Measurements from ENCODE around the gene PTPRG.

PTPRG gene

DNA sequence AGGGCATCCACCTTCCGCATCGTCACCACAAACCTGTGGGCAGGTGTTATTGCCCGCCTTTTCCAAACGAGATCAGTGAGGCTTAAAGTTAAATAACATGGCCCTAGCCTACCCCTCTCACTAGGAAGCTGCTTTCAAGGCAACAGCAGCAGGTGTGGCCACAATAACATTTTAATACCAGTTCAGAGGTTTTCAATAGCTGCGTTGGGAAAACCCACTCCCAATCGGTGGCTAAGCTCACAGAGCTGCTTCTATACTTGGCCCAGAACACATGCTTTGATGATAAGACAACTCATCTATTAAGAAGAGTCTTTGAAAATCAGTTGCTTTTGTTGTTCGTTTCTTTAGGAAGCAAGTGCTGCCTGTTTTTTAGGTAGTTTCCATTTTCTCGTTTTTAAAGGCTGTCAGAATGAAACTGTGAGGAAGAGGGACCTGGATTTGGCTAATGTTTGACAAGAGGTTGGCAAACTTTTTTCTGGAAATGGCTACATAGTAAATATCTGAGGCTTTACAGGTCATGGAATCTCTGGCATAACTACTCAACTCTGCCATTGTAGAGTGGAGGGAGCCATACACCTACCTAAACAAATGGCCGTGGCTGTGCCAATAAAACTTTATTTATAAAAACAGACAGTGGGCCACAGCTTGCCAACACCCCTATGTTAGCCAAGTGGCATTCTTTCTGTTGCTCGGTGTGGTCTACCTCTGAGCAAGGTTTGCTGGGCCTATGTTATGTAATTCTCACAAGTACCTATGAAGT lies 632.4 kb downstream of the PTPRG start:
- in situ Hi-C loops (cut with MboI; ENCODE audit: low sequenced_read_pairs): no loop called here

DNA sequence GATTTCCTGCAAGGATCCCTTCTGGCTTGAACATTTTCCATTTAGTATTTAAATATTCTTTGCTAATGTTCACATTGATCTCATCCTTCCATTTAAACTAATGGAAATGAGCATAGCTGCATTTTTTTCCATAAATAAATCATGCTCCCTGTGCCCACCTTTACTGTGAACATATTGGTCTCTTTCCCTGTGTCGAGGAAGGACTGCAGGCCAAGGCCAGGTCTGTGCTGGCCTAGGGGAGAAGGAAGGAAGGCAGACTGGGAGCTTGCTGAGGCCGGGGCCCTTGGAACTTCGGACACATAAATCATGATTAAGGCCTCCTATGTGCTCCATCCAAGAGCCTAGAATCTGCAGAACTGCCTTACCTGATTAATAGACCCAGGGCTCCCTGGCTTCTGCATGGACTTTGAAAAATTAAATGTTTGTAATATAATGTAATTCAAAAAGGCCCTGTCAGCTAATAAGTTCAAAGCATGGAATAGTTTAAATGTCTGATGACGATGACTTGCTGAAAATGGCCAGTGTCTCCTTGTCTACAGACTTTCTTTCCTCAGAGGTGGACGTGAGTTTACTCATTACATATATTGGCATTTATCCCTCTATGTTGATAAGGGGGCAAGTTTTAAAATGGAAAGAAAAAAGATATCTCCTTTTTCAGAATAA lies 636.1 kb downstream of the PTPRG start:
- in situ Hi-C loops (cut with MboI; ENCODE audit: low sequenced_read_pairs): no loop called here

DNA sequence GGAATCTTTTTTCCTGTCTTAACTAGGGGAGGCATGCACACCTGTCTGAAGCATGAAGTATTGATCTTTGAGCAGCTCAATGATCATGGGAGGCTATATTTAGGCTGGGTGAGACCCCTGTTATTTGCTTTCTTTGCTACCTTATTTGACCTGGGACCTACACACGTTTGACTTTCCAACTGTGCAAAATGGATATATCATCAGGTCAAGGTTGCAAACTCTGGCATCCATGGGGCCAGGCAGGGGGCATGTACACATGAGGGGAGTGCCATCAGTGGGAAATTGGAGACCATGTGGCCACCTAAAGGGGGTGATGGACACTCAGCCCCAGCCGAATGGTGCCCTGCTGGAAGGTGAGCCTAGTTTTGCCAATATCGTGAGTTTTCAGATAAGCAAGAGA lies 637.8 kb downstream of the PTPRG start:
- in situ Hi-C loops (cut with MboI; ENCODE audit: low sequenced_read_pairs): no loop called here

DNA sequence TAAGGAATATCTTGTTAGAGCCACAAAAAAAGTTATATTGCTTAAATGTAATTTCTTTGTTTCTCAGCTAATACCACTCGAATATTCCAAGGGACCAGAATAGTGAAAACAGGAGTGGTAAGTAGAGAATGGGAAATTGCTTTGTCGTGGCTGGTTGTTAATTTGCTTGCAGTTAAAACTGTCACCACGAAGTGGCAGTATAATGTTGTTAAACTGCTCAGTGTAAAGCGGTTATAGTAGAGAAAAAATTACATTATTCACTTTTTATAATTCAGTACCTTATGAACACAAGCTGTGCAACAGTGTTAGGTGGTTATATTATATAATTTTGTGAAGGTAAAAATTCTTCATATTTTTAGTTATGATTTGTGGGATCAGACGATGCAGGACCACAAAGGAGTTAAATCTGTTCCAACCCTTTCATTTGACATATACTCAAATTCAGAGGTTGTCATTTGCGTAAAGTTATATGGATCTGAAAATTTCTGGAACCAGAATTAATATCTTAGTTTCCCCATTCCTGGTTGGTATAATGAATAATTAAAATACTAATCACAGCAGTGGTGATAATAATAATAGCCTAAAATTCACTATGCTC lies 640.2 kb downstream of the PTPRG start:
- in situ Hi-C loops (cut with MboI; ENCODE audit: low sequenced_read_pairs): no loop called here

DNA sequence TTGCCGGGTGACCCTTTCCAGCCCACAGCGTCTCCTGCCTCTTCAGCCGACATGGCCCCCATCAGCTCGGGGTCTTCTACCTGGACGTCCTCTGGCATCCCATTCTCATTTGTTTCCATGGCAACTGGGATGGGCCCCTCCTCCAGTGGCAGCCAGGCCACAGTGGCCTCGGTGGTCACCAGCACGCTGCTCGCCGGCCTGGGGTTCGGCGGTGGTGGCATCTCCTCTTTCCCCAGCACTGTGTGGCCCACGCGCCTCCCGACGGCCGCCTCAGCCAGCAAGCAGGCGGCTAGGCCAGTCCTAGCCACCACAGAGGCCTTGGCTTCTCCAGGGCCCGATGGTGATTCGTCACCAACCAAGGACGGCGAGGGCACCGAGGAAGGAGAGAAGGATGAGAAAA lies 641.8 kb downstream of the PTPRG start:
- in situ Hi-C loops (cut with MboI; ENCODE audit: low sequenced_read_pairs): no loop called here

DNA sequence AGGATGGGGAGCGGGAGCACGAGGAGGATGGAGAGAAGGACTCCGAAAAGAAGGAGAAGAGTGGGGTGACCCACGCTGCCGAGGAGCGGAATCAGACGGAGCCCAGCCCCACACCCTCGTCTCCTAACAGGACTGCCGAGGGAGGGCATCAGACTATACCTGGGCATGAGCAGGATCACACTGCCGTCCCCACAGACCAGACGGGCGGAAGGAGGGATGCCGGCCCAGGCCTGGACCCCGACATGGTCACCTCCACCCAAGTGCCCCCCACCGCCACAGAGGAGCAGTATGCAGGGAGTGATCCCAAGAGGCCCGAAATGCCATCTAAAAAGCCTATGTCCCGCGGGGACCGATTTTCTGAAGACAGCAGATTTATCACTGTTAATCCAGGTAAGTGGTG lies 642.2 kb downstream of the PTPRG start:
- in situ Hi-C loops (cut with MboI; ENCODE audit: low sequenced_read_pairs): no loop called here

DNA sequence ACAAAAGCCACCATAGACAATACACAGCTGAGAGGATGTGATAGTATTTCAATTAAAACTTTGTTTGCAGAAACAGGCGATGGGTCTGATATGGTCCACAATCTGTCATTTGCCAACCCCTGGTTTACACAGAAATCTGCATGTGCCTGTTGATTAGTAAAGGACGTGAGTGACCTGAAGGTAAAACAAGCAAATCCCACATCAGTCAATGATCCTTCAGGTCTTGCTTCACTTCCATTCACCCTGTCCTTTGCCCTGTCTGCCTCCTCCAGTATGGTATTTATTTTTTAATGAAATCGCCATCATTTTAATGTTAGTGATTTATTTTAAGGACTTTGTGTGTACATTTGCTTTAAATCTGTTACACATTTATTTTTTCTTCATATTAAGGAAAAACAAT lies 645.8 kb downstream of the PTPRG start:
- in situ Hi-C loops (cut with MboI; ENCODE audit: low sequenced_read_pairs): no loop called here

DNA sequence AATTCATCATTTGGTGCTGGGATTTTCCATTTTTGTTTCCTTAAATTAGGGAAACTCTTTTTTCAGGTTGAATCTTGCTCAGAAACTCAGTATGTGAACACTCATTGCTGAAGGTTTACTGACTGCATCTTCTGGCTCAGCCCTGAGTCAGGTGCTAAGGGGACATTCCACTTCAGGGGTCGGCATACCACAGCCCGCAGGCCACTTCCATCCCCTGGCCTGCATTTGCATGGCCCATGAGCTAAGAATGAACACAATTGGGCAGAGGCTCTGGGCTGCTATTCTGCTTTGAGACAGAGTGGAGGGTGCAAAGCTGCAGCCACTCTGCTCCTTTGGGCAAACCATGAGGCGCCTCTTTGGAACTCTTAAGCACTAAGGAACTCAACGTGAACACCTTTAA lies 647.0 kb downstream of the PTPRG start:
- in situ Hi-C loops (cut with MboI; ENCODE audit: low sequenced_read_pairs): no loop called here

DNA sequence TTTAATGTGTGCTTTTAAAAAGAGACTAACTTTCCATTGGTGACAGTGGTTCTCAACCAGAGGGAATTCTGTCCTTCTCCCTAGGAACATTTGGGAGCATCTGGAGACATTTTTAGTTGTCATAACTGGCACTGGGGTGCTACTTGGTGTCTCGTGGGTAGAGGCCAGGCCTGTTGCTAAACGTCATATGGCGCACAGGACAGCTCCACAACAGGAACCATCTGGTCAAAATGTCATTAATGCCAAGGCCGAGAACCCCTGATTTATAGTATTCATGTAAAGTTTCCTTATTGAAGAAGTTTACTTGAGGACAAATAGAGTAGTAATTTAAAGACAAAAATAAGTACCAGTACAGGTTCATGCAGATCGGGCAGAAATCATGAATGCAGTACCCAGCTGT lies 647.7 kb downstream of the PTPRG start:
- in situ Hi-C loops (cut with MboI; ENCODE audit: low sequenced_read_pairs): no loop called here

DNA sequence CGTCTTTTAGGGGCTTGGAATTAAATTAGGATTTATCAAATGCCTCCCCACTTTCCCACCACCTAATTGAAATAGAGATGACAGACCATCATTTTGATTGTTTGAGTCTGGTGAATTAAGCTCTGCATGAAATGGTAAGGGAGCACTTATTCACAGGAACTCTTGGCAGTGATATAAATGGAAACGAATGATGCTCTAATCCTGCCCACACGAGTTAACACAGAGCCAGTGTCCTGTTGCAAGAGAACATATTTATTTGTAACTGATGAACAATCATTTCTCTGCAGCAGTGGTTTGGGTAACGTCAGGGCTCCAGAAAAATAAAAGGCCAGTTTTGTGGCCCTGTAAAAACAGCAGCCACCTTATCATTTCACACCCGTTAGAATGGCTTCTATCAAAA lies 648.6 kb downstream of the PTPRG start:
- in situ Hi-C loops (cut with MboI; ENCODE audit: low sequenced_read_pairs): no loop called here

DNA sequence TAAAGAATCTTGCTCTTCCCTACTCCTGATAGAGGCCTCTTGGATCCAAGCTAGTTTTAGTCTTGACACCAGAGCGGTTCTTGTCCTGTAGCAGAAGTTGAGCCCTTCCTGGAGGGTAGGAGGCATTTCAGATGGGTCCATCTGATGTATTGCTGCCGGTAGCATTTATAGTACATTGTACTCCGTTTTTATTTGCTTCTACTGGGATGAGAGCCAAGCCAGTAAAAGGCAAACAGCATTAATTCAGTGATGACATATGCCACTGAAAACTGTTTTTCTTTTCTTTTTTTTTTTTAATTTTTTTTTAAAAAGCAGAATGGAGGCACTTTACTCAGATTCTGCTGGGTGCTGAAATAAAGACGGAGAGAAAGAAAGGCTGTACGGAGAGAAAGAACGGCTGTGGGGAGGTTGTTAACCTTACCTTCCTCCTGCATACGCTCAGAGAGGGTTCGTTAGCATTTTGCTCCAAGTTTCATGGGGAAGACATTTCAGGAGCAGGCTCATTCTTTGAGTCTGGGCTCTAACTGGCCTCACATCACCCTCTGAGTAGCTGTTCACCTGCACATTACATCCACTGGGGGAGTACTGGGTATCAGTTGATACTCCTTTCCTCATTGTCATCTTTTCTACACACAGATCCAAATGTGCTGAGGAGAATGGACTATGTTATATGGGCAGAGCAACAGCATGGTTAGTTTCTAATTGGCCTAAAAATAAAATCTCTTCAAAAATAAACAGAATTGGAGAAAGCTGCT lies 650.5 kb downstream of the PTPRG start:
- in situ Hi-C loops (cut with MboI; ENCODE audit: low sequenced_read_pairs): no loop called here

DNA sequence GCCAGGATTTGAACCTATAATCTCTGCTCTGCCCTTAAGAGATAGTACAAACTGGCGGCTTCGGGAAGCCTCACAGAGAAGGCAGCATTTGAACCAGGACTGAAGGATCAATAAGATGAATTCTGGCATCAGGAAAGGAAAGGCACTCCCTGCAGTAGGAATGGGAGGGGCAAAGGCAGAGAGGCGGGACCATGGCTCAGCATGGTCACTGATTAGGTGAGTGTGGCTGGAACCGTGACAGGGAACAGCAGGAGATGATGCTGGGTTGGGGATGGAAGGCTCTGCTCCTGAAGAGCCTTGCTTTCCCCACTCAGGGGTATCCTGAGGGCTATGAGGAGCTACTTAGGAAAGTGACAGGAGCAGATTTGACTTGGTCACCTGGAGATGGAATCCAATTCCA lies 653.5 kb downstream of the PTPRG start:
- in situ Hi-C loops (cut with MboI; ENCODE audit: low sequenced_read_pairs): no loop called here

DNA sequence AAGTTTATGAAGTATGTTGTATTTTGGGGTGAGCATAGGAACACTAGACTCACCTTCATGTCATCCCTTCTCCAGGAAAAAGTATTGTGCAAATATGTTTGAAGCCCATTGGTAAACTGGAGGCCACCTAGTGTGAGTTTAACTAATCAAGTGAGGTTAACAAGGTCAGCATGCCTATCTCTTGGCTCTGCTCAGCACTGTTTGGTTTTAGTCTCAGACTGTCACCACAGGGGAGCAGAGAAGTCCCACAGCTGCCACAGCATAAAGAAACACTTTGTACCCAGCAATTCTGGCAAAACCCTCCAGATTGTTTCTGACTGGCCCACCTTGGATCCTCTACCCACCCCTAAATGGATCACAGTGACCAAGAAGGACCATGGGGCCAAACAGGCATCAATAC lies 659.2 kb downstream of the PTPRG start:
- in situ Hi-C loops (cut with MboI; ENCODE audit: low sequenced_read_pairs): no loop called here

DNA sequence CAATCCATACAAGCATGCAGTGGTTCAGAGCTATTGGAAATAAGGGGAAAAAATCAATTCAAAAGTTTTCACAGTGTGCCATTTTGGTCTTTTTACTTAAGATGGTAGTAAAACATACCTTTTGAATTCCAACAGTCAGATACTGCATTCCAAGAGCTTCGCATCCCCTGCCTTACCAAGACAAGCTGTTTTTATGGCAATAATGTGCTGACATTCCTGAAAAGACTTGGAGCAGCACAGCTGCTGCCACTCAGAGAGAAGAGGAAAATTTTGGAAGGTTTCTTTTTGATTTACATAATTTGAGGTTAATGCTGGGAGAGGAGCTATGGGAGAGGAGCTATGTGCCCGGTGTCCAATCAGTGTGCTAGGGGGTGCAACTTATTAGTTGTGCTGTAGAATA lies 663.7 kb downstream of the PTPRG start:
- in situ Hi-C loops (cut with MboI; ENCODE audit: low sequenced_read_pairs): no loop called here

DNA sequence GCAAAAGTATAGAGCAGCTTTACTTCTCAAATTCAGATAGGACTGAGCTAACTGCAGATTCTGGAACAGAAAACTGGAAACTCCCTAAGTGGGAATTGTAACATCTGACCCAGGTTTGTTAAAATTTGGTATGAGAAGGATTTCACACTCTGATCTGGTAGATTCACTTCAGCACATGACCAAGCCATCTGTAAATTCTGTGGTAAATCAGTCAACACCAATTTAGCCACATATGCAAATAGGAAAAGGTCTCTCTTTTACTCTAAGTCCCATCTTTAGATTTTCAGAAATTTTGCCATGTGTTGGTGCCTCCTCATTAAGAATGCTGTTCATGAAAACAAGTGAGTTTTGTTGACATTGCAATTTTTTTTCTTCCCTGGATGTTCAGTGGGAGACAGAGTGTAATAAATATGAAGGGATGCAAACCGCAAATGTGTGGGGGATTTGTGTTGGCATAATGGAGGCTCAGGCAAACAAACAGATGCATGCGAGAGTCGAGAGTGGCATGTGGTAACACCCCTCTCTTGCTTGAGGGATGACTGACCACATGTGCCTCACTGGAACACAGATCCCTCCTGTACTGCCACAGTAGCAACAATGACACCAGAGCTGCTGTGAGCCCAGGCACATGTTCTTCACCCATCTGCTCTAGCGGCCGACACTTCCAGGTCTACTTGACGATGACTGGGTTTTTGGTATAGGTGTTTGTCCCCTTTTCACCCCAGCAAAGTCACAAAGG lies 665.4 kb downstream of the PTPRG start:
- in situ Hi-C loops (cut with MboI; ENCODE audit: low sequenced_read_pairs): no loop called here

DNA sequence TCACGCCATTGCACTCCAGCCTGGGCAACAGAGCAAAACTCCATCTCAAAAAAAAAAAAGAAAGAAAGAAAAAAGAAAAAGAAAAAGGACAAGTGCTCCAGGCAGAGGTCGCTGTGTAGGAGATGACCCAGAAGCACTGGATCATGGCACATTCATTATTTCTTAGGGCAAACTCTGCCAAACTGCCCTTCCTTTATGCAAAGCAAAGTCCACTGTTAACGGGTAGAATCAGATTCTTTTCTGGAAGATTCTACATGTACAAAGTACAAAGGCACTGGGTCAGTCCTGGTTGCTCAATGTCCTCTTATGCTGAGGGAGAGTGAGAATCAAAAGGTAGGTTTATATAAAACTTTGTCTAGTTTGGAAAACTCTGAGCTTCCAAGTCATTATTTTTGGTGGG lies 667.1 kb downstream of the PTPRG start:
- in situ Hi-C loops (cut with MboI; ENCODE audit: low sequenced_read_pairs): no loop called here

DNA sequence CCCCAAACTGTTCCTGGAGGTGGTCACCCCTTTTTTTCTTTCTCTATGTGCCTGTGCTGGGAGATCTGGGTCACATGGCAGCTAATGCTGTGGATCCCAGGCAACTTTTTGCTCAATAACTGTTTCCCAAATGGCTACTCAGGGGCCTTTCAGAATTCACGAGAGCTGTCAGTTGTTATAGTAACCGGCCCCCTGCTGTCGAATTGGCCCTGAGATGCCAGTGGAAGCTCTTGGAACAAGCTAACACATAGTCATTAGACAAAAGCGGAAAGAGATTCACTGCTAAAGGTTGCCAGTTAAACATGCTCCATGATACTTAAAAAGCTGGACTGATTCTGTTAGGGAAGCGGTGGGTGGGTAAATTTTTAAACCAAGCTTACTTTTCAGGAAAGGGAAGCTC lies 667.8 kb downstream of the PTPRG start:
- in situ Hi-C loops (cut with MboI; ENCODE audit: low sequenced_read_pairs): no loop called here

DNA sequence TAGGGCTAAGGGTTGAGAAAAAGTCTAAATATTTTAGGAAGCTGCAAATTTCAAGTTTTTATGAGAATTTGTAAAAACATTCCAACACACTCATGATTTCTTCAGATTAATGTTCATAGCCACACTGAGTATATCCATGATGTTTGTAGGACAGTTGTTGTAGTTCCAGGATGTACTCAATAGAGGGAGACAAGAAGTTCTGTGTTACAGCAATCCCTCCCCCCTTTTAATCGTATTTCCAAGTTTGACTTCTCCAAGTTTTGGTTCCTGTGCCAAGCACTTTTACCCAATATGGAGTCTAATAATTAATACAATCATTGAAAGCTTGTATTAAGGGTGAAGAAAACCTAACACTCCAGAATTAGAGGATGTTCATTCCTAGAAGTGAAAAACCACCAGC lies 668.5 kb downstream of the PTPRG start:
- in situ Hi-C loops (cut with MboI; ENCODE audit: low sequenced_read_pairs): no loop called here

DNA sequence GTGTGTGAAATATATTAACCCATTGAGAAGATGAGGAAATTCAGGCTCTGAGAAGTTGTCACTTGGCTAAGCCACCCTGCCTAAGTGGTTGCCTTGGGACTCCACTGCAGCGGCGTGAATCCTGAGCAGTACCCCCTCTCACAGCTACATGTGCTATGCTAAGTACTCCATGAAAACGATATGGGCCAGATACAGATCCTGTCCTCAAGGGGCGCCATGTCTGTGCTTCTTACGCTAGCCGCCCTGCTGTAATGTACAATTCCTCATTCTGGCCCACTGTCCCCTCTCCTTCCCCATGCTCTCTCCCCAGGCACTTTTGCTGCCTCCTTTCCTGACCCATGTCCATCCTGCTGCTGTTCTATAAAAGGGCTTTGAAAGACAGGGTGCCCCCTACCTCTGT lies 671.7 kb downstream of the PTPRG start:
- in situ Hi-C loops (cut with MboI; ENCODE audit: low sequenced_read_pairs): no loop called here

DNA sequence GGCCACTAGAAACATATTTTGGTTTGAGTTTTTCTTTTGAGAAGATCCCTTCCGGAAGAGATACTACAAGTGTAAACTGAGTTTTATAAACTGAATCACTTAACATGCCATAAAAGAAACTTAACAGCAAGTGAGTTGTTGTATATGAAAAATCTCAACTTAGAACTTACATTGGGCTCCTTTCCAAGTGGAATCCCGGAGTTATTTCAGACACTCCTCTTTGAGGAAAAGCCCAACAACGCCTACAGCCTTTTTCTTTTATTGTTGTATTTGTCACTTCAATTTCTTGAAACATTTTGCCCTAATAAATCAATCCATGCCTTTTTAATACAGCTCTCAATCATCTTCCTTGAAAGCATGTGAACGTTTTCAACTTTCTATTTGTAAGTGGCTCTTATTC lies 674.6 kb downstream of the PTPRG start:
- in situ Hi-C loops (cut with MboI; ENCODE audit: low sequenced_read_pairs): no loop called here

All from hTERT RPE-1 (cell line).